Liver (tissue), 9 donors: ENCODE results near the gene OSTN. TPM values are rescaled to one million over a fixed set of nuclear protein-coding genes. Genes with fewer than 3 reads are reported as not detected.

Experiments used
- DNase-seq: peaks from one replicate; pipeline ENCODE4 v3.0.0-alpha.2; 2017; ENCODE audit warnings: low spot score
- H3K27ac ChIP-seq, 2 donors: one replicate each; pipeline ENCODE4 v1.7.0; 2013; ENCODE audit warnings: inconsistent platforms in 2 of 2, low read length in 2 of 2, control low read depth in 1 of 2, low read depth in 1 of 2, mild to moderate bottlenecking in 1 of 2
- H3K27me3 ChIP-seq, 4 donors: one replicate each; pipeline versions ENCODE4 v1.6.1 to v1.7.0; 2013; ENCODE audit warnings: low read length in 3 of 4, inconsistent platforms in 1 of 4, mild to moderate bottlenecking in 1 of 4, moderate library complexity in 1 of 4; ENCODE audit not compliant: control insufficient read depth in 4 of 4, insufficient read depth in 4 of 4
- H3K36me3 ChIP-seq, 4 donors: one replicate each; pipeline versions ENCODE4 v1.6.1 to v1.7.0; 2013; ENCODE audit warnings: low read length in 3 of 4, mild to moderate bottlenecking in 3 of 4, low read depth in 1 of 4, moderate library complexity in 1 of 4; ENCODE audit not compliant: control insufficient read depth in 4 of 4, insufficient read depth in 3 of 4
- H3K4me1 ChIP-seq, 4 donors: one replicate each; pipeline versions ENCODE4 v1.6.1 to v1.7.0; 2013; ENCODE audit warnings: low read length in 3 of 4, mild to moderate bottlenecking in 3 of 4, moderate library complexity in 1 of 4; ENCODE audit not compliant: control insufficient read depth in 4 of 4, insufficient read depth in 4 of 4
- H3K4me3 ChIP-seq, 3 donors: one replicate each; pipeline versions ENCODE4 v1.6.1 to v1.7.0; 2013; ENCODE audit warnings: low read length in 3 of 3, control low read depth in 1 of 3, low read depth in 1 of 3, mild to moderate bottlenecking in 1 of 3
- H3K9ac ChIP-seq, 2 donors: one replicate each; pipeline ENCODE4 v1.7.0; 2013; ENCODE audit warnings: low read length in 2 of 2, mild to moderate bottlenecking in 2 of 2, moderate library complexity in 2 of 2, control low read depth in 1 of 2, low read depth in 1 of 2
- H3K9me3 ChIP-seq, 4 donors: one replicate each; pipeline versions ENCODE4 v1.6.1 to v1.7.0; 2013; ENCODE audit warnings: low read length in 3 of 4; ENCODE audit not compliant: control insufficient read depth in 4 of 4
- ATF3 ChIP-seq: IDR thresholded peaks from 2 replicates; pipeline ENCODE4 v1.6.1; 2016; ENCODE audit warnings: antibody characterized with exemption
- EGR1 ChIP-seq, 2 donors: IDR thresholded peaks; 2 replicates each; pipeline ENCODE4 v1.6.1; 2016 to 2018; ENCODE audit warnings: antibody characterized with exemption in 2 of 2, low read depth in 2 of 2
- FOXA1 ChIP-seq: IDR thresholded peaks from 2 replicates; pipeline ENCODE4 v1.6.1; 2016; ENCODE audit warnings: antibody characterized with exemption
- FOXA2 ChIP-seq: IDR thresholded peaks from 2 replicates; pipeline ENCODE4 v1.6.1; 2016; ENCODE audit warnings: antibody characterized with exemption
- GABPA ChIP-seq, 2 donors: IDR thresholded peaks in 1 of 2; conservative IDR thresholded peaks in 1 of 2; 2 replicates each; pipeline ENCODE4 v1.6.1; 2016; ENCODE audit warnings: antibody characterized with exemption in 2 of 2, mild to moderate bottlenecking in 1 of 2, moderate library complexity in 1 of 2
- HNF4G ChIP-seq: IDR thresholded peaks from 2 replicates; pipeline ENCODE4 v1.6.1; 2016; ENCODE audit warnings: antibody characterized with exemption
- JUND ChIP-seq, 2 donors: IDR thresholded peaks; 2 replicates each; pipeline ENCODE4 v1.6.1; 2016; ENCODE audit warnings: antibody characterized with exemption in 2 of 2
- NR2F2 ChIP-seq: IDR thresholded peaks from 2 replicates; pipeline ENCODE4 v1.6.1; 2016; ENCODE audit warnings: antibody characterized with exemption
- RAD21 ChIP-seq, 2 donors: IDR thresholded peaks; 2 replicates each; pipeline ENCODE4 v1.6.1; 2016; ENCODE audit warnings: antibody characterized with exemption in 2 of 2, mild to moderate bottlenecking in 2 of 2
- SP1 ChIP-seq: IDR thresholded peaks from 2 replicates; pipeline ENCODE4 v1.6.1; 2018; ENCODE audit warnings: antibody characterized with exemption, mild to moderate bottlenecking
- YY1 ChIP-seq: IDR thresholded peaks from 2 replicates; pipeline ENCODE4 v1.6.1; 2016; ENCODE audit warnings: antibody characterized with exemption, mild to moderate bottlenecking
- WGBS: extraction: QIAGEN DNeasy Blood & Tissue Kit; methylation state at CpG from one replicate; pipeline ENCODE4 v1.1.7; 2013; 5-methylcytosine and 5-hydroxymethylcytosine counted together
- polyA plus RNA-seq, 2 donors: library from polyadenylated mRNA; stranded (reverse) in 1 of 2; unstranded in 1 of 2; fragments of 200-250 nt in 1 of 2; fragments of >200 nt in 1 of 2; fragmentation: Nextera tagmentation in 1 of 2; extraction: Ambion mirVana in 1 of 2; gene quantifications; one replicate each; pipeline versions ENCODE4 v1.2.1 to v1.2.3, GENCODE V29; 2013 to 2015
- total RNA-seq, 2 donors: library from RNA; depleted of rRNA; stranded (reverse); fragments of >200 nt; gene quantifications; one replicate each; pipeline ENCODE4 v1.2.3, GENCODE V29; 2014
- TF ChIP-seq, protein P1 (sequence below): IDR thresholded peaks from 2 replicates; pipeline ENCODE4 v1.6.1; 2016; ENCODE audit warnings: antibody characterized with exemption
- TF ChIP-seq, protein P2 (sequence below): IDR thresholded peaks from 2 replicates; pipeline ENCODE4 v1.6.1; 2016; ENCODE audit warnings: antibody characterized with exemption, mild to moderate bottlenecking
- donor health status: healthy.
- donor health status: healthy.
- donor health status: healthy.
- donor health status: healthy.
- donor health status: healthy.

OSTN gene
- total and polyA plus RNA-seq, 4 donors: not detected

- Histone ChIP-seq H3K36me3 (no peaks in the 10 kb centered on the region), H3K9me3 (peaks cover 2 to 13% (median 4%) of the 10 kb centered on the region in 4 donors), H3K4me3 (no peak overlapping the region), H3K27me3 (no peaks in the 10 kb centered on the region), H3K27ac (no peak overlapping the region), H3K4me1 (no peaks in the 10 kb centered on the region), H3K9ac (no peak overlapping the region)
- TF ChIP-seq ATF3 (no peak), FOXA1 (no peak), JUND (IDR thresholded peaks at IDR 0.05) (no peak), RAD21 (IDR thresholded peaks at IDR 0.05) (no peak), FOXA2 (no peak), EGR1 (IDR thresholded peaks at IDR 0.05; ENCODE audit: low read depth in 2 of 2) (no peak), YY1 (no peak), HNF4G (no peak), GABPA (IDR thresholded peaks at IDR 0.05 in 1 of 2, conservative IDR thresholded peaks at IDR 0.05 in 1 of 2) (no peak)
- TF ChIP-seq, protein P1, sequence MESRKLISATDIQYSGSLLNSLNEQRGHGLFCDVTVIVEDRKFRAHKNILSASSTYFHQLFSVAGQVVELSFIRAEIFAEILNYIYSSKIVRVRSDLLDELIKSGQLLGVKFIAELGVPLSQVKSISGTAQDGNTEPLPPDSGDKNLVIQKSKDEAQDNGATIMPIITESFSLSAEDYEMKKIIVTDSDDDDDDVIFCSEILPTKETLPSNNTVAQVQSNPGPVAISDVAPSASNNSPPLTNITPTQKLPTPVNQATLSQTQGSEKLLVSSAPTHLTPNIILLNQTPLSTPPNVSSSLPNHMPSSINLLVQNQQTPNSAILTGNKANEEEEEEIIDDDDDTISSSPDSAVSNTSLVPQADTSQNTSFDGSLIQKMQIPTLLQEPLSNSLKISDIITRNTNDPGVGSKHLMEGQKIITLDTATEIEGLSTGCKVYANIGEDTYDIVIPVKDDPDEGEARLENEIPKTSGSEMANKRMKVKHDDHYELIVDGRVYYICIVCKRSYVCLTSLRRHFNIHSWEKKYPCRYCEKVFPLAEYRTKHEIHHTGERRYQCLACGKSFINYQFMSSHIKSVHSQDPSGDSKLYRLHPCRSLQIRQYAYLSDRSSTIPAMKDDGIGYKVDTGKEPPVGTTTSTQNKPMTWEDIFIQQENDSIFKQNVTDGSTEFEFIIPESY: no peak
- TF ChIP-seq, protein P2, sequence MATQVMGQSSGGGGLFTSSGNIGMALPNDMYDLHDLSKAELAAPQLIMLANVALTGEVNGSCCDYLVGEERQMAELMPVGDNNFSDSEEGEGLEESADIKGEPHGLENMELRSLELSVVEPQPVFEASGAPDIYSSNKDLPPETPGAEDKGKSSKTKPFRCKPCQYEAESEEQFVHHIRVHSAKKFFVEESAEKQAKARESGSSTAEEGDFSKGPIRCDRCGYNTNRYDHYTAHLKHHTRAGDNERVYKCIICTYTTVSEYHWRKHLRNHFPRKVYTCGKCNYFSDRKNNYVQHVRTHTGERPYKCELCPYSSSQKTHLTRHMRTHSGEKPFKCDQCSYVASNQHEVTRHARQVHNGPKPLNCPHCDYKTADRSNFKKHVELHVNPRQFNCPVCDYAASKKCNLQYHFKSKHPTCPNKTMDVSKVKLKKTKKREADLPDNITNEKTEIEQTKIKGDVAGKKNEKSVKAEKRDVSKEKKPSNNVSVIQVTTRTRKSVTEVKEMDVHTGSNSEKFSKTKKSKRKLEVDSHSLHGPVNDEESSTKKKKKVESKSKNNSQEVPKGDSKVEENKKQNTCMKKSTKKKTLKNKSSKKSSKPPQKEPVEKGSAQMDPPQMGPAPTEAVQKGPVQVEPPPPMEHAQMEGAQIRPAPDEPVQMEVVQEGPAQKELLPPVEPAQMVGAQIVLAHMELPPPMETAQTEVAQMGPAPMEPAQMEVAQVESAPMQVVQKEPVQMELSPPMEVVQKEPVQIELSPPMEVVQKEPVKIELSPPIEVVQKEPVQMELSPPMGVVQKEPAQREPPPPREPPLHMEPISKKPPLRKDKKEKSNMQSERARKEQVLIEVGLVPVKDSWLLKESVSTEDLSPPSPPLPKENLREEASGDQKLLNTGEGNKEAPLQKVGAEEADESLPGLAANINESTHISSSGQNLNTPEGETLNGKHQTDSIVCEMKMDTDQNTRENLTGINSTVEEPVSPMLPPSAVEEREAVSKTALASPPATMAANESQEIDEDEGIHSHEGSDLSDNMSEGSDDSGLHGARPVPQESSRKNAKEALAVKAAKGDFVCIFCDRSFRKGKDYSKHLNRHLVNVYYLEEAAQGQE: no peak
- 46% methylated on average over 1 of the region's 1 CpG for WGBS
- no peak for DNase-seq
These were observed 40.8 kb upstream of the OSTN start for GRCh38 chr3:191158247-191158646.

GRCh38 chr3:191158815-191159214, 40.2 kb upstream of the OSTN start:
- Histone ChIP-seq H3K27me3 (no peaks in the 10 kb centered on the region), H3K9me3 (peaks cover 2 to 12% (median 4%) of the 10 kb centered on the region in 4 donors), H3K4me1 (no peaks in the 10 kb centered on the region), H3K36me3 (no peaks in the 10 kb centered on the region), H3K9ac (no peak overlapping the region), H3K4me3 (no peak overlapping the region), H3K27ac (no peak overlapping the region)
- no peak for DNase-seq
- 89% methylated on average over 1 of the region's 1 CpG for WGBS
- no peak for TF ChIP-seq FOXA2
- no peak for TF ChIP-seq SP1
- TF ChIP-seq NR2F2: no peak
- TF ChIP-seq, protein P1: no peak
